HG02938 (cell line): Measurements from ENCODE around the gene IL17REL.

ENCODE experiments used
- ATAC-seq: cut with Tn5 transposase; IDR thresholded peaks from one replicate; pipeline ENCODE4 v1.9.1; 2021; ENCODE audit warnings: mild to moderate bottlenecking, moderate library complexity; ENCODE audit not compliant: unreplicated experiment

The IL17REL gene

DNA sequence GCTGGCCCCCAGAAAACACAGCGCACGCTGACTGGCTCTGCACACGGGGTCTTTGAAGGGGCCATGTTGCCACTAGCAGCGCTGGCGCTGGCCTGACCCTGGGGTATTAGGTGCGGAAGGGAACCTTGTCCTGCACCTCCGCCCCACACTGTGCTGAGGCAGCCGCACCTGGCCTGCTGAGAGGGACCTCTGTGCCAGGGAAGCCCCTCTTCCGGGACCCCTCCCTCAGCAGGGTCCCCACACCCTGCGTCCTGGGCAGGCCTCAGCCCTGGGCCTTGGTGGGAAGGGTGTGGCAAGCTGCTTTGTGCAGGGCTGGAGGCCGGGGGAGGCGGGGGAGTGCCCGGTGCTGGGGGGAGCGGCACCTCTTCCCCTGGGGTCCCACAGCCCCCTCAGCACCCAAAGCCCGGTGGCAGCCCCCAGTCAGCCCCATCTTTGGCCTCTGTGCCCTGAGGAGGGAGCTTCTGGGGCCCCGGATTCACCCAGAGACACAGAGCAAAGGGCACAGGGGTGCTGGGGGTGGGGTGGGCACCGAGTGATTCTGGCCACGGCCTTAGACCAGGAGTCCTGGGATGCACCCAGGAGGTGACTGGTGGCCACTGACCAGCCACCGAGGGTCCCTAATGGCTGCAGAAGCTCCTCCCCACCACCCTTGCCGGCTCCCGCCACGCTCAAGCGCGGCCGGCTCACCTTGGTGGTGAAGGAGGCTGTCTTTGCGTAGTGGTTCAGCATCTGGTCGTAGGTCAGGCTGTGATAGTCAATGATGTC, 34.1 kb upstream of the IL17REL start:
- ATAC-seq: no peak

DNA sequence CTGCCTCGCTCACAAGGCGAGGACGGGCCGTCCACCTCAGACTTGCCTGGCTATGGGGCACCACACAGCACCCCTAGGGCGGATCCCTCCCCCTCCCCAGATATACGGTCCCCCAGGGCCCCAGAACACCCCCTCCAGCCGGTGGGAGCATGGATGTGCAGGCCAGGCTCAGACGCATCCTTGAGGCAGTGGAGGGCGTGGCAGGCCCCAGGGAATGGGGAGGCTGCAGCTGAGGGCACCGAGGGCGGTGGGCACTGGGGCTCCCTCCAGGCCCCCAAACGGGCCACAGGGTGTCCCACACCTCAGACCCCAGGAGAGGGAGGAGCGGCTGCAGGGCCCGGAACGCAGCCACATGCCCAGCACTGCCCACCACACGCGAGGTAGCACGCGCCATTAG, 33.5 kb upstream of the IL17REL start:
- ATAC-seq: no peak

DNA sequence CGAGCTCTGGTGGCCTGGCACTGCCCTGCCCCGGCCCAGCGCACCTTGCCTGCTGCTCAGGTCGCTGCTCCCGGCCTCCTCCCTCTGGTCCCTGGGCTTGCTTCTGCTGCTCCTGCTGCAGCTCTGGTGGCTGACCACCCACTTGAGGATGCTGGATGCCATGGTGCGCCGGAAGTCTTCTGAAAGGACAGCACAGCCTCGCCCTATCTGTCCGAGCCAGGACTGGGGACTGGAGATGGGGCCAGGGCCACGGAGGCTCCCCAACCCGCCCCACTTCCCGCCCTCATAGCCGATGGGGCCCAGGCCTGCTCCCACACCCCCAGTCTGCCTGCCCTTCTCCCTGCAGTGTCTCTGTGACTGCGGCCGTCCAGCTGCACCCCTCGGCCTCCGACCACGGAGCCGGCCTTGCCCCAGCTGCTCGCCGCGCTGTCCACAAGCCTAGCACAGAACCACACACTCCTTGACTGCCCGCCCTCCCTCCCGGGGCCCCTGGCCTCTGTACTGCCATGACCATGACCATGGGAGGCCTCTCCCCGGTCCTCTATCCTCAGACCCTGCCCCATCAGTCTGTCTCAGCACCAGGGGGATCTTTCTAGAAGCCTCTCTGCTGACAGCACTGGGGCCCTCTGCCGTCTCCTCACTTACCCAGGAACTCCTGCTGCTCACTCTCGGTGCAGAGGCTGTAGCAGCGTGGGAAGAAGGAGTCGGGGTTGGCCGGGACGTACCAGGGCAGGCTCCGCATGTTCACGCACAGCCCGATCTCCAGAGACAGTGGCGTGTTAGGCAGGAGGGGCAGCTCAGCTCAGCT, 32.9 kb upstream of the IL17REL start:
- ATAC-seq: no peak

DNA sequence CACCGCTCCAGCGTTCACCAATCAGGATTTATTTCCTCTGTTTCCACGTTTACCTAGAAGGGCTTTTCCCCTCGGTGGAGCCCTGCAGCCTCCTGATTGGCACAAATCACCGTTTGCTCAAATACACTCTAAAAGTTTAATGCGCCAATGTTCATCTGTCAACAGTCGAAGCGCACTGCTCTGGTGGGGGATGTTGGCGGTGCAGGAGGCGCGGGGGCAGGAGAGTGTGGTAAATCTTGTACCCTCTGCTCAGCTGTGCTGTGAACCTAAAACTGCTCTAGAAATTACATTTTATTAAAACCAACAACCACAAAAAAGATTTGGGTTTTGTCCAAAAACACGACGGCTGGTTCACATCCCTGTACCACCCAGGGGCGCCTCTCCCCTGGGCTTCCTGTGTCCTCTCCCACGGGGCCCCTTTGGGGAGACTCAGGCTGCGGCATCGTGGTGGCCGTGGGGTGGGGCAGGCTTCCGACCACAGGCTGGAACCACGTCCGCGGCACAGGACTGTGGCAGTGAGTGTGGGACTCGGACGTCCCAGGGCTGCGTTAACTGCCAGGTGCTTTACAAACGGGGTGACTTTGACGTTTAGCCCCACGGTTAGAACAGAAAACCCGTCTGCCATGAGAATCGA, 32.0 kb upstream of the IL17REL start:
- ATAC-seq: no peak

DNA sequence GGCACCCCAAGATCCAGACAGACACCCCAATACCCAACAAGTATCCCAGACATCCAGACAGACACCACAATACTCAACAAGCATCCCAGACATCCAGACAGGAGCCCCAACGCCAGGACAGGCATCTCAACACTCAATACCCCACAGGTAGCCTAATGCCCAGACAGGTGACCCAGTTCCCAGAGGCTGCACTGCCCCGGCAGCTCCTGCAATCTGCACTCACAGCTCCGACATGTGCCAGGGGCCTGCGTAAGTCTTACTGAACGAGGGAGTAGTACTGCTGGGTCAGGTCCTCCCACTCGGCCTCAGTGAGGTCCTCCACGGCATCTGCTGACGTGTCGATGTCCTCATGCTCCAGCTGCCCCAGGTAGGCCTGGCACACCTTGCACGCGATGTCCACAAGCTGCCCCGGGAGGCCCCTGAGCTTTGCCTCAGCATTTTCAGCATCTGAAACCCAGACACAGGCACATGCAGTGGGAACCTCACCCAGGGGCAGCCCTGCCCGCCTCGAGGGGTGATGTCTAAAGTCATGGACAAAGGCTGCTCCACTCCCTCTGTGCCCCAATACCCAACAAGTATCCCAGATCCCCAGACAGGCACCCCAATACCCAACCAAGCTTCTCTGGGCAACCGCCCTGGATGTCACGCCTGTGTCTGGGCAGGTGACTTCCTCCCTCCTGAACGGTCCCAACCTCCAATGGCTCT, 28.9 kb upstream of the IL17REL start:
- no peak for ATAC-seq

DNA sequence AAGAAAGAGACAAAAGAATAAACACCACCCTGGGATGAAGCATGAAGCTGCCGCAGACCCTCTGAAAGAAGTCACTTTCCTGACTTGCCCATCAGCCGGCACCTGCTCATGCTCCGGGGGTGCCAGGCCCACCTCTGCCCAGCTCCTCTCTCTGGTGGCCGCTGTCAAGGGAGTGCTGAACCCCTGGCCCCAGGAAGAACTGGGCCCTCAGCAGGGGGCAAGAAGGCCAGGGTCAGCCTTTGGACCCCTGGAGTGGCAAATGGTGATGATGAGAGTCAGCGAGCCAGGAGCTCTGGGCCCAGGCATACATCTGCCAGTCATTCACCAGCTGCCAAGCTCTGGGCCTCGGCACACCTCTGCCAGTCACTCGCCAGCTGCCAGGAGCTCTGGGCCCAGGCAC, 28.2 kb upstream of the IL17REL start:
- no peak for ATAC-seq

DNA sequence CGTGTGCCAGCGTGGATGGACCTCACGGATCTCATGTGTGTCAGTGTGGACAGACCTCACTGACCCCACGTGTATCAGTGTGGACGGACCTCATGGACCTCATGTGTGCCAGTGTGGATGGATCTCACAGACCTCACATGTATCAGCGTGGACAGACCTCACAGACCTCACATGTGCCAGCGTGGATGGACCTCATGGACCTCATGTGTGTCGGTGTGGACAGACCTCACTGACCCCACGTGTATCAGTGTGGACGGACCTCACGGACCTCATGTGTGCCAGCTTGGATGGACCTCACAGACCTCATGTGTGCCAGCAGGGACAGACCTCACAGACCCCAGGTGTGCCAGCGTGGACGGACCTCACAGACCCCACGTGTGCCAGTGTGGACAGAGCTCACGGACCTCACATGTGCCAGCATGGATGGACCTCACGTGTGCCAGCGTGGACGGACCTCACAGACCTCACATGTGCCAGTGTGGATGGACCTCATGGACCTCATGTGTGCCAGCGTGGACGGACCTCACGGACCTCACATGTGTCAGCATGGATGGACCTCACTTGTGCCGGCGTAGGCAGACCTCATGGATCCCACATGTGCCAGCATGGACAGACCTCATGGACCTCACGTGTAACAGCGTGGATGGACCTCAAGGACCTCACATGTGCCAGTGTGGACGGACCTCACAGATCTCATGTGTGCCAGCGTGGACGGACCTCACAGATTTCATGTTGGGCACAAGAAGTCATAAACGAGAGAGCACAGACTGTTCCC, 27.3 kb upstream of the IL17REL start:
- ATAC-seq: no peak

DNA sequence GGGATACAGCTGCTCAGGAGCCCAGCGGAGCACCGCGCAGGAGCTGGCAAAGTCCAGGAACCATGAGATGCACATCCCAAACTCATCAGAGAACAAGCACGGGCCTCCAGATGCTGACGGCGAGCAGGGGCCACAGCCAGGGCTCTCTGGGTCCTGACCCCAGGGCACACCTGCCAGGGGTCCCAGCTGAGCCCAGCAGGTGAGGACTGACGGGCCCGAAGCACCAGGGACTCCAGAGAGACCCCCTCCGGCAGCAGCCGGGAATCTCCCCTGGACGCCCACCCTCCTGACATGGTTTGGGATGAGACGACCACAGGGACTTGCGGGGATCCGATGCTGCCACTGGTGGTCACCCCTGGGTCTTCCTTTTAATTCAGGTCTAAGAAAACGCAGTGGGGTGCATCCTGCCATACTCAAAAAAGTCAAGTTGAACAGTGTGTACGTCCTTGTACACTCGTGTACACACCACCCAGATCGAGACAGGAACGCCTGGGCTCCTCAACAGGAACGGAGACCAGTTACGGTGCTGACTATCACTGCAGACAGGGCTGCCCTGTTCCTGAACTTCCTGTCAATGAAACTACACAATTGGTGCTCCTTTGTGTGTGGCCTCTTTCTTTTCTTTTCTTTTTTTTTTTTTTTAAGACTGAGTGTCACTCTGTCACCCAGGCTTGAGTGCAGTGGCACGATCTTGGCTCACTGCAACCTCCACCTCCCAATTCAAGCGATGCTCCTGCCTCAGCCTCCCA, 23.6 kb upstream of the IL17REL start:
- ATAC-seq: no peak

DNA sequence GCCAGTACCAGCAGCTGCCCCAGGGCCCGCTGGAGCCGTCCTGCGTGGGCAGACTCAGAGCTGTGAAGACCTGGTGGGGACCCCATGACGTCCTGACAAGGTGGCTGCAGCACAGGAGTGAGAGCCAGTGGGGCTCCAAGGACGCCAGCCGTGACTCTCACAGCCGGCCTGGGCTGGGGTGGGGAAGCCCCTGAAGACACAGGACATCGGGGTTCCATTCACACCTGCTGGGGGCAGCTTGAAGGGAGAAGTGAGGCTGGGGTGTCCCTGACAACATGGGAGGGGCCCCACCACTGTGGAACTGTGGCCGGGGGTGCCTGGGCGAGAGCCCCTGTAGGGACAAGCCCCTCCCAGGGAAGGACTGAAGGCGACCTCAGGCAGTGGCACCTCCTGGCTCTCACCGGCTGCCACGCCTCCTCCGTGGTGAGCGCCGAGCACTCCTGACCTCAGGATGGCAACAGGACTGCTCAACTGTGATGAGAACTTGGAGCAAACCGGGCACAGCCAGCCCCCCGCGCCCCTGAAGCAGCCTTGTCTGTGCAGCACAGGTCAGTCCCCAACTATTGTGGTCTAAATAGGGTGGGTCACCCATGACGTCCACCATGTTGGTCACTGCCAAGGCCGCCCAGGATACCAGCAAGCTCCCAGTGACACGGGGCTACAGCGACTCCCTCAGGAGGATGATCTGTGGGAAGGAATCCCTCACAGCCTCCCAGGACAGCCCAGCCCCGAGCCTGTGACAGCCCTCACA, 22.7 kb upstream of the IL17REL start:
- ATAC-seq: no peak

DNA sequence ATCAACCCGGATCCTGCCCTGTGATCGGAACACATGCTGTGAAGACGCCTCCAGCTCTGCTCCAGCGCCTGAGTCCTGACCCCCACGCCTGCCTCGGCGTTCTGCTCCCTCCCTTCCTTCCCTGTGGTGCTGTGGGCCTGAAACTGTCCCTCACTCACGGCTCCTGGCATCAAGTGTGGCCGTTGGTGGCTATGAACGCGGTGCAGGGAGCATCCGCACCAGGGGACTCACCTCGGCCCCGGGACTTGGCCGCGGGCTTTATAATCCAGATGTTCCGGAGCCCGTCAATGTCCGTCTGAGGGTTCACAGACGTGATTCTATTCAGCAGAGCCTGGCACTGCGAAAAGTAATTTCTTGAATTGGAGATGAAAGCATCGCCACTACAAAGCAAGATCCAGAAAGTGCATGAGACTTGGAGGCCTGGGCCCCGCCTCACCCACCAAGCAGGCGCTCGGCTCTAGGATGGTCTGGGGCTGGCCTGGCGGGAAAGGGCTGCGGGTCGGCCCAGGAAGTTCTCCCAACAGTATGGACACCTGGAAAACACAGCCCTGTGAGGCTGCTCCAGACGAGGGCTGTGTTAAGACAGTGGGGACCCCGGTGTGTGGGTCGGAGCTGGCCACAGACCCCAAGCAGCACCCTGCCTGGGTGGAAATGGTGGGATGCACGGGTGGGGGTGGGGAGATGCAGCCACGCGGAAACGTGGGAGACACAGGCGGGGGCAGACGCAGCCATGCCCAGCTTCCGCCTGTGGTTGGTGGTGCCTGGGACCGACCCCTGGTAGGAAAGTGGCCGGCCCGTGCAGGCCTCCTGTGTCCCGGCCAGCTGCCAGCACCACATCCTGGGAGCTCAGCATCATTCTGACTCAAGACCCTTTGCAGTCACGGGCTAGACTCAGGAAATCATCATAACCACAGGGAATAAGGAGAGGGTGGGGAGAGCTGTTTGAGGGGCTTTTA, 21.8 kb upstream of the IL17REL start:
- ATAC-seq: no peak

DNA sequence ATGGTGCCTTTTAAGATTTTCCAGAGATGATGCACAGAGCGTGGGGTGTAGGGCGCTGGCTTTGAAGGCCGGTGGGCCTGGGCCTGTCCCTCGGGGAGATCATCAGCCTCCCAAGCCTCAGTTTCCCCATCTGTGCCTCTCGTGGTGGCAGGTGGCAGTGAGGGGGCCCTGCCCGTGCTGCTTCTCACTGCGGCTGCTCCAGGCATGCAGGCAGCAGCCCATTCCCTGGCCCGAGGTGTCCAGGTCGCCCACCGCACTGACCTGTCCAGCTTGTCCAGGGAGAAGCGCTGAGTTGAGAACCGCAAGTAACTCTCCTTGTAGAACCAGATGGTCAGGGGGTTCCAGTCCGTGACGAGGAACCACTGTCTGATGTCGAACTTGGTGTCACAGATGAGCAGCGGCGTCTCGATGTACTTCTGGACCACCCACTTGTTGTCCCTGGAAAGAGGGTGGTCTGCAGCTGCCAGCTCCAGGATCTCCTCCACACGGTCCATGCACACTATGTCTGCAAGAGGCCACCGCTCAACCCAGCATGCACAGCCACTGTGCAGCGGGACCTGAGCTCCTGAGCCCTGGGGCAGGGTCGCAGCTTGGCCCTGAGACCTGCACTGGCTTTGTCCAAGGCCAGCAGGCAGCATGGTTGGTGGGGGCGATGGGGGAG, 20.5 kb upstream of the IL17REL start:
- ATAC-seq: no peak

DNA sequence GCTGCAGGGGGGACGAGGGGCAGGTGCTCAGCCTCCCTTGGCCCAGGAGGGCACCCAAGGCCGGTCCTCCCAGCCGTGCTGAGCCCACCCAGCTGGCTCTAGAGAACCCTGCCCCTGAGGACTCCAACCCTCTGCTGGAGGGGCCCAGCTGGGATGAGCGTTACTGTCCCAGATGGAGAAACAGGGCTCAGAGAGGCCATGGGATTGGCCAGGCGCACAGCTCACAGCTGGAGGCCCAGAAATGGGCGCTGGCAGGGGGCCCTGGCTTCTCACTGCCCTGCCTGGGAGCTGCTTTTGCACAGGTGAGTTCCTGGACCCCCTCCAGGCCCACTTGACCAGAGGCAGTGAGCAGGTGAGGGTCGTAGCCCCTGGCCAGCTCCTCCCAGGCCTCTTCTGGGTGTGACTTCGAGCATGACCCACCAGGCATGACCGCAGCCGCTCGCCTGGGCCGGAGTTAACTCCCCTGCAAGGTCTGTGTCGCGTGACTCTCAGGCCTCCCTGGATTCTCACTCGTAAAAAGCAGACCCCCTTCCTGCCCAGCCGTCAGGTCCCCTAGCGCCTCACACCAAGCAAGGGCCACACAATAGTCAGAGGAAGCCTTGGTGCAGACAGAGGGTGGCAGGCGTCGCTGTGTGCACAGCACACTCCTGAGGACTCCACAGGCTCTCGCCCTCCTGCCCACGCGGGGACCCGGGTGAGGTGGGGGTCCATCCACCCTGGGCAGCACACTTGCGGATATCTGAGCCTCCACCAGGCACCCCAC, 19.7 kb upstream of the IL17REL start:
- no peak for ATAC-seq

DNA sequence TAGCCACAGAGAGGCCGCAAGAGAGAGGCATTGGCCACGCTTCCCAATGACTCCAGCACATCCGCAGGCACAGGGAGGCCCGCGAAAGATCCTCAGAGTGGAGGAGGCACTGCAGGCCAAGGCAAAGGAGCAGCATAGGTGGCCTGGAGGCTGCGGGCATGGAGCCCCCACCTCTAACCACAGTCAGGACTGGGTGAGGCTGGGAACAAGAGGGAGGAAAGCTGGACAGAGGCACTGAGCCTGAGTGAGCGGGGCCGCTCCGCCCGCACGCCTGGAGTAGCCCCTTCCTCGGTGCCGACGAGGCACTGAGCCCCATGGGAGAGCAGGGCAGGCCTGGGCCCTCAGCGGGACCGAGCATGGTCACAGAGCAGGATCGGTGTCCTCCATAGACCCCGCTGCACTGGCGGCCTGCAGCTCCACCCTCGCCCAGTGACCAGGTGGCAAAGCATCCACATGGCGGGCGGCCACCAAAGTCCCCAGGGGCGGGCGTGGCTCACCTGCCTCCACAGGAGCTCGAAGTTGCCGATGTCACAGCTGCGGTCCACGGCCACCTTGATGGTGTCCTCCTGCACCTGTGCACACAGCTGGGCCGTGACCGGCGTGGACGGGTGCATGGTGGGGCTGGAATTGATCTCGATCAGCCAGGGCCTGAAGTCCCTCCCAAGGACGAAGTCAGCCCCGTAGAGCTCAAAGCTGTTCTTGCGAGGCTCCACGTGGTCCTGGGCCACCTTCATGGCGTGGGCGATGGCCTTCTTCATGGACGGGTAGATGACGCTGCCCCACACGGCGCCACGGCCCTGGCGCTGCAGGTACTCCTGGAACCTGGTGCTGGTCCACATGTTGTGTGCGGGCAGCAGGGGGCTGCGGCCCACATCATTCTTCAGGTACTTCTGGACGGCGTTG, 18.9 kb upstream of the IL17REL start:
- ATAC-seq: no peak

DNA sequence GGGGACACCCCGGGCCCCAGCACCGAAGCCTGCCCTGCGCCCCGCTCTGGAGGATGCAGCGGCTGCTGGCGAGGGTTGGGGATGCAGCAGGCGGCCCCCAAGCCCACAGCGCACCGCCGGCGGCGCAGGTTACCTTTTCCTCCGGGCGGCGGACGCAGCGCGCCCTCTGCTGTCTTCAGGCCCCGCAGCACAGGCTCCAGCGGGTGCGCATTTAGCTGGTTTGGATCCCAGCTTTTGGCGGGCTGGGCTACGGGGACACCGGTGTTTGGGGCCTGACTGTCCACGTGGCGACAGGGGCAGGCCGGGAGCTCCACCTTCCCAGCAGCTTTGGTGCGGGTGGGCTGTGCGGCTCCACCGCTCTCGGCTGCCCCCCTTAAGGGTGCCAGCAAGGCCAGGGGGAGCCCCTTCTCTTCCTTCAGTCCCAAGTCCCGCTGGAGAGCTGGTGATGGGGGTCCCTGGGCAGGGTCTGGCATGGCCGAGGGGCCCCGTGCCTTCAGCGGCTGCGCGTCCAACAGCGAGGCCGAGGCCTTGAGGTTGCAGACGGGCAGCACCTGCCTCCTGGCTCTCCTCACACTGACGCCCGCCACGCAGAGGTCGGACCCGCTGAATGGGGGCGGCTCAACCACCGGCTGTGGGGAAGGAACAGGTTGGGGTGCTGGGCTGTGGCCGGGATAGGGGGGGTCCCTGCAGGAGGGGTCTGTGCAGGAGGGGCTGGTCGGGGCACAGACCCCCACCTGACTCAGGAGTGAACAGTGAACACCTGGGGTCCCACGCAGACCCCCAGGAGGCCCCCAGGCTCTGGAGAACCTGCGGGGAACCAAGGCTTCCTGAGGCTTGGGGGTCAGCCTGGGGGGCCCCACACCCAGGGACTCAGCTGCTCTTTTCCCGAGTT, 18.0 kb upstream of the IL17REL start:
- no peak for ATAC-seq
